ENCODE data around the gene LMCD1.

LMCD1 gene

GRCh38 chr3:8460050-8460708, 41.4 kb upstream of the LMCD1 start:
- Histone ChIP-seq H3K4me3 (no peak overlapping the region), H3K9me3 (ENCODE audit: low read depth, low read length) (no peaks in the 10 kb centered on the region), H3K36me3 (ENCODE audit: insufficient read depth, low read length) (no peaks in the 10 kb centered on the region), H3K9ac (ENCODE audit: insufficient read length) (no peak overlapping the region), H3K27ac (no peak overlapping the region)
- TF ChIP-seq FOXP2 (optimal IDR thresholded peaks at IDR 0.05; ENCODE audit: control extremely low read depth, extremely low read length, insufficient read depth) (no peak), EZH2 (IDR thresholded peaks at IDR 0.05) (no peak), POLR2AphosphoS5 (IDR thresholded peaks at IDR 0.05; ENCODE audit: borderline replicate concordance, low read depth, low read length) (no peak)
- no peak for DNase-seq (ENCODE audit: low read depth, low spot score)

GRCh38 chr3:8460815-8461456, 40.7 kb upstream of the LMCD1 start:
- Histone ChIP-seq H3K4me3 (no peak overlapping the region), H3K9me3 (ENCODE audit: low read depth, low read length) (no peaks in the 10 kb centered on the region), H3K27ac (no peak overlapping the region), H3K9ac (ENCODE audit: insufficient read length) (no peak overlapping the region), H3K36me3 (ENCODE audit: insufficient read depth, low read length) (no peaks in the 10 kb centered on the region)
- no peak for TF ChIP-seq POLR2AphosphoS5 (IDR thresholded peaks at IDR 0.05; ENCODE audit: borderline replicate concordance, low read depth, low read length)
- TF ChIP-seq EZH2 (IDR thresholded peaks at IDR 0.05): no peak
- TF ChIP-seq FOXP2 (optimal IDR thresholded peaks at IDR 0.05; ENCODE audit: control extremely low read depth, extremely low read length, insufficient read depth): no peak
- no peak for DNase-seq (ENCODE audit: low read depth, low spot score)

GRCh38 chr3:8464668-8465067, 37.0 kb upstream of the LMCD1 start:
- no peaks in the 10 kb centered on the region for H3K9me3 ChIP-seq (ENCODE audit: low read depth, low read length)
- H3K27ac ChIP-seq: no peak overlapping the region
- H3K36me3 ChIP-seq (ENCODE audit: insufficient read depth, low read length): no peaks in the 10 kb centered on the region
- DNase-seq (ENCODE audit: low read depth, low spot score): no peak
- no peak overlapping the region for H3K4me3 ChIP-seq
- H3K9ac ChIP-seq (ENCODE audit: insufficient read length): no peak overlapping the region
- TF ChIP-seq FOXP2 (optimal IDR thresholded peaks at IDR 0.05; ENCODE audit: control extremely low read depth, extremely low read length, insufficient read depth) (no peak), POLR2AphosphoS5 (IDR thresholded peaks at IDR 0.05; ENCODE audit: borderline replicate concordance, low read depth, low read length) (no peak), EZH2 (IDR thresholded peaks at IDR 0.05) (no peak)

GRCh38 chr3:8466526-8466925, 35.1 kb upstream of the LMCD1 start:
- Histone ChIP-seq H3K9ac (ENCODE audit: insufficient read length) (no peak overlapping the region), H3K36me3 (ENCODE audit: insufficient read depth, low read length) (no peaks in the 10 kb centered on the region), H3K27ac (no peak overlapping the region), H3K4me3 (no peak overlapping the region), H3K9me3 (ENCODE audit: low read depth, low read length) (no peaks in the 10 kb centered on the region)
- TF ChIP-seq POLR2AphosphoS5 (IDR thresholded peaks at IDR 0.05; ENCODE audit: borderline replicate concordance, low read depth, low read length): no peak
- TF ChIP-seq FOXP2 (optimal IDR thresholded peaks at IDR 0.05; ENCODE audit: control extremely low read depth, extremely low read length, insufficient read depth): no peak
- TF ChIP-seq EZH2 (IDR thresholded peaks at IDR 0.05): no peak
- DNase-seq (ENCODE audit: low read depth, low spot score): no peak

- Histone ChIP-seq H3K36me3 (ENCODE audit: insufficient read depth, low read length) (no peaks in the 10 kb centered on the region), H3K4me3 (no peak overlapping the region), H3K9ac (ENCODE audit: insufficient read length) (no peak overlapping the region), H3K27ac (no peak overlapping the region), H3K9me3 (ENCODE audit: low read depth, low read length) (no peaks in the 10 kb centered on the region)
- DNase-seq (ENCODE audit: low read depth, low spot score): no peak
- no peak for TF ChIP-seq FOXP2 (optimal IDR thresholded peaks at IDR 0.05; ENCODE audit: control extremely low read depth, extremely low read length, insufficient read depth)
- TF ChIP-seq POLR2AphosphoS5 (IDR thresholded peaks at IDR 0.05; ENCODE audit: borderline replicate concordance, low read depth, low read length): no peak
These were observed 30.8 kb upstream of the LMCD1 start for GRCh38 chr3:8470801-8471200.

- no peak for TF ChIP-seq EZH2 (IDR thresholded peaks at IDR 0.05)
- TF ChIP-seq POLR2AphosphoS5 (IDR thresholded peaks at IDR 0.05; ENCODE audit: borderline replicate concordance, low read depth, low read length): no peak
- no peak for TF ChIP-seq FOXP2 (optimal IDR thresholded peaks at IDR 0.05; ENCODE audit: control extremely low read depth, extremely low read length, insufficient read depth)
- no peak for DNase-seq (ENCODE audit: low read depth, low spot score)
- Histone ChIP-seq H3K9ac (ENCODE audit: insufficient read length) (no peak overlapping the region), H3K9me3 (ENCODE audit: low read depth, low read length) (no peaks in the 10 kb centered on the region), H3K4me3 (no peak overlapping the region), H3K27ac (no peak overlapping the region), H3K36me3 (ENCODE audit: insufficient read depth, low read length) (no peaks in the 10 kb centered on the region)
These were observed 29.1 kb upstream of the LMCD1 start for GRCh38 chr3:8472549-8472948.

GRCh38 chr3:8473029-8473428, 28.6 kb upstream of the LMCD1 start:
- no peak for DNase-seq (ENCODE audit: low read depth, low spot score)
- H3K4me3 ChIP-seq: no peak overlapping the region
- H3K9me3 ChIP-seq (ENCODE audit: low read depth, low read length): no peaks in the 10 kb centered on the region
- no peaks in the 10 kb centered on the region for H3K36me3 ChIP-seq (ENCODE audit: insufficient read depth, low read length)
- H3K9ac ChIP-seq (ENCODE audit: insufficient read length): no peak overlapping the region
- H3K27ac ChIP-seq: no peak overlapping the region
- TF ChIP-seq FOXP2 (optimal IDR thresholded peaks at IDR 0.05; ENCODE audit: control extremely low read depth, extremely low read length, insufficient read depth) (no peak), POLR2AphosphoS5 (IDR thresholded peaks at IDR 0.05; ENCODE audit: borderline replicate concordance, low read depth, low read length) (no peak), EZH2 (IDR thresholded peaks at IDR 0.05) (no peak)

- TF ChIP-seq FOXP2 (optimal IDR thresholded peaks at IDR 0.05; ENCODE audit: control extremely low read depth, extremely low read length, insufficient read depth) (no peak), EZH2 (IDR thresholded peaks at IDR 0.05) (no peak), POLR2AphosphoS5 (IDR thresholded peaks at IDR 0.05; ENCODE audit: borderline replicate concordance, low read depth, low read length) (no peak)
- no peak for DNase-seq (ENCODE audit: low read depth, low spot score)
- no peaks in the 10 kb centered on the region for H3K9me3 ChIP-seq (ENCODE audit: low read depth, low read length)
- H3K36me3 ChIP-seq (ENCODE audit: insufficient read depth, low read length): no peaks in the 10 kb centered on the region
- H3K4me3 ChIP-seq: no peak overlapping the region
- H3K27ac ChIP-seq: no peak overlapping the region
- no peak overlapping the region for H3K9ac ChIP-seq (ENCODE audit: insufficient read length)
These were observed 27.6 kb upstream of the LMCD1 start for GRCh38 chr3:8473990-8474389.

All from SK-N-MC (cell line).